ENCODE results near the gene EVPL. TPM values are rescaled to one million over a fixed set of nuclear protein-coding genes. Genes with fewer than 3 reads are reported as not detected.

Gene EVPL
- total and polyA plus RNA-seq, 10 of the 15 experiments (the other 5 are each of a cell fraction or from before 2014, with no cell fraction given): 0.03 TPM; not detected in 9

DNA sequence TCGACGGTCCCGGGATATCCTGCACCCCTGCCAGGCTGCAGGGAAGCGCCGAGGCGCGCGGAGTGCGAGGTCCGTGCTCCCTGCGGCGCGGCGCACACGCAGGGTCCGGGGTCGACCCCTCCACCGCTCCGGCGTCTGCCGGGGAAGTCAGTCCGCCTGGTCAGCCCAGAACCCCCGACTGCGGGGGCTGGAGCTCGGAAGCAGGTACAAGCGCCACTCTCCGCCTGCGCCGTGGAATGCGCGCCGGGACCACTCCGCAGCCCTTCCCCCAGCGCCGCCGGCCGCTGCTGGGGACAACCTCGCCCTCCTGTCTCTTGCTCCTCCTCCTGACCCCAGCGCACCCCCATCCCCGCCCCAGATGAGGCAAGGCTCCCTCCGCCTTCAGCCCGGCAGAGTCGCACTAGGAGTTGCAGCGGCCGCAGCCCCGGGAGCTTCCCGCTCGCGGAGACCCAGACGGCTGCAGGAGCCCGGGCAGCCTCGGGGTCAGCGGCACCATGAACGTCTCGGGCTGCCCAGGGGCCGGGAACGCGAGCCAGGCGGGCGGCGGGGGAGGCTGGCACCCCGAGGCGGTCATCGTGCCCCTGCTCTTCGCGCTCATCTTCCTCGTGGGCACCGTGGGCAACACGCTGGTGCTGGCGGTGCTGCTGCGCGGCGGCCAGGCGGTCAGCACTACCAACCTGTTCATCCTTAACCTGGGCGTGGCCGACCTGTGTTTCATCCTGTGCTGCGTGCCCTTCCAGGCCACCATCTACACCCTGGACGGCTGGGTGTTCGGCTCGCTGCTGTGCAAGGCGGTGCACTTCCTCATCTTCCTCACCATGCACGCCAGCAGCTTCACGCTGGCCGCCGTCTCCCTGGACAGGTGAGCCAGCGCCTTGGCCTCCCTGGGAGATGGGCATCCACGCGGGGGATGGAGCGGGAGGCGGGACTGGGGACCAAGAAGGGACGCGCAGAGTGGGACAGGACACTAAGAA is 47.6 kb upstream of the EVPL start, which contains the start of gene GALR2:
Gene GALR2 (plus strand): TSS at position 392 of the 974 bp plus-strand sequence. CDS start 103 bp downstream, at position 495.
- no peak for DNase-seq (ENCODE audit: low read depth, low spot score)
- RAD21 ChIA-PET (ENCODE audit: unreplicated experiment): no interaction called here
- POLR2A ChIA-PET: no interaction called here
- Histone ChIP-seq H3K79me2 (ENCODE audit: control insufficient read depth, insufficient read depth, low read length) (peaks cover 26% of the 10 kb centered on the region), H3K4me1 (ENCODE audit: control insufficient read depth, insufficient read depth, low read length) (peaks cover 3% of the 10 kb centered on the region; the same call in 1 of the 2 replicates), H3K36me3 (ENCODE audit: control insufficient read depth in 2 of 2, insufficient read depth in 2 of 2, low read length in 1 of 2) (no peaks in the 10 kb centered on the region; a peak in 1 of 4 replicates), H3K9me3 (replicated peaks; ENCODE audit: control insufficient read depth, insufficient read depth, low read length) (no peaks in the 10 kb centered on the region), H3K27ac (ENCODE audit: control insufficient read depth, insufficient read depth) (no peak within 1 kb of the TSS), H3K9ac (ENCODE audit: control insufficient read depth, insufficient read depth, low read length) (no peak within 1 kb of the TSS), H3K4me2 (ENCODE audit: control insufficient read depth, insufficient read depth) (no peak within 1 kb of the TSS), H2AFZ (ENCODE audit: control insufficient read depth, low read depth, low read length) (no peak within 1 kb of the TSS), H3K27me3 (replicated peaks in 1 of 2; ENCODE audit: control insufficient read depth in 2 of 2, insufficient read depth in 2 of 2, low read length in 1 of 2) (peaks cover 7 to 26% of the 10 kb centered on the region in 2 experiments; a peak in 3 of 4 replicates), H3K4me3 (no peak within 1 kb of the TSS), H4K20me1 (ENCODE audit: control insufficient read depth, insufficient read depth) (no peaks in the 10 kb centered on the region)
- SMC1A ChIA-PET (ENCODE audit: uncharacterized antibody, unreplicated experiment): no interaction called here
- FAIRE-seq: no peak
- in situ Hi-C loops (cut with MboI) (no loop called here), intact Hi-C loops (cut with micrococcal nuclease; ENCODE audit: unreplicated experiment) (no loop called here)
- WGBS (ENCODE audit: insufficient coverage, insufficient replicate concordance, low lambda C conversion rate, missing lambda C conversion rate): 43% methylated on average over 76 of the region's 92 CpGs
- no peak for TF ChIP-seq RBBP5 (conservative IDR thresholded peaks at IDR 0.05)
- TF ChIP-seq, protein P1, sequence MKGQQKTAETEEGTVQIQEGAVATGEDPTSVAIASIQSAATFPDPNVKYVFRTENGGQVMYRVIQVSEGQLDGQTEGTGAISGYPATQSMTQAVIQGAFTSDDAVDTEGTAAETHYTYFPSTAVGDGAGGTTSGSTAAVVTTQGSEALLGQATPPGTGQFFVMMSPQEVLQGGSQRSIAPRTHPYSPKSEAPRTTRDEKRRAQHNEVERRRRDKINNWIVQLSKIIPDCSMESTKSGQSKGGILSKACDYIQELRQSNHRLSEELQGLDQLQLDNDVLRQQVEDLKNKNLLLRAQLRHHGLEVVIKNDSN (IDR thresholded peaks at IDR 0.05; ENCODE audit: borderline replicate concordance, extremely low read length, insufficient read depth, low read depth, low read length): no peak
- TF ChIP-seq HDAC6 (IDR thresholded peaks at IDR 0.05; ENCODE audit: unreplicated experiment): peak; percentile 40
- TF ChIP-seq ZZZ3 (IDR thresholded peaks at IDR 0.05; ENCODE audit: control insufficient read depth, insufficient read length, low read depth): no peak
- peak; percentile 50 for TF ChIP-seq SUZ12 (IDR thresholded peaks at IDR 0.05; ENCODE audit: unreplicated experiment)
- TF ChIP-seq, protein P2, sequence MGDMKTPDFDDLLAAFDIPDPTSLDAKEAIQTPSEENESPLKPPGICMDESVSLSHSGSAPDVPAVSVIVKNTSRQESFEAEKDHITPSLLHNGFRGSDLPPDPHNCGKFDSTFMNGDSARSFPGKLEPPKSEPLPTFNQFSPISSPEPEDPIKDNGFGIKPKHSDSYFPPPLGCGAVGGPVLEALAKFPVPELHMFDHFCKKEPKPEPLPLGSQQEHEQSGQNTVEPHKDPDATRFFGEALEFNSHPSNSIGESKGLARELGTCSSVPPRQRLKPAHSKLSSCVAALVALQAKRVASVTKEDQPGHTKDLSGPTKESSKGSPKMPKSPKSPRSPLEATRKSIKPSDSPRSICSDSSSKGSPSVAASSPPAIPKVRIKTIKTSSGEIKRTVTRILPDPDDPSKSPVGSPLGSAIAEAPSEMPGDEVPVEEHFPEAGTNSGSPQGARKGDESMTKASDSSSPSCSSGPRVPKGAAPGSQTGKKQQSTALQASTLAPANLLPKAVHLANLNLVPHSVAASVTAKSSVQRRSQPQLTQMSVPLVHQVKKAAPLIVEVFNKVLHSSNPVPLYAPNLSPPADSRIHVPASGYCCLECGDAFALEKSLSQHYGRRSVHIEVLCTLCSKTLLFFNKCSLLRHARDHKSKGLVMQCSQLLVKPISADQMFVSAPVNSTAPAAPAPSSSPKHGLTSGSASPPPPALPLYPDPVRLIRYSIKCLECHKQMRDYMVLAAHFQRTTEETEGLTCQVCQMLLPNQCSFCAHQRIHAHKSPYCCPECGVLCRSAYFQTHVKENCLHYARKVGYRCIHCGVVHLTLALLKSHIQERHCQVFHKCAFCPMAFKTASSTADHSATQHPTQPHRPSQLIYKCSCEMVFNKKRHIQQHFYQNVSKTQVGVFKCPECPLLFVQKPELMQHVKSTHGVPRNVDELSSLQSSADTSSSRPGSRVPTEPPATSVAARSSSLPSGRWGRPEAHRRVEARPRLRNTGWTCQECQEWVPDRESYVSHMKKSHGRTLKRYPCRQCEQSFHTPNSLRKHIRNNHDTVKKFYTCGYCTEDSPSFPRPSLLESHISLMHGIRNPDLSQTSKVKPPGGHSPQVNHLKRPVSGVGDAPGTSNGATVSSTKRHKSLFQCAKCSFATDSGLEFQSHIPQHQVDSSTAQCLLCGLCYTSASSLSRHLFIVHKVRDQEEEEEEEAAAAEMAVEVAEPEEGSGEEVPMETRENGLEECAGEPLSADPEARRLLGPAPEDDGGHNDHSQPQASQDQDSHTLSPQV (IDR thresholded peaks at IDR 0.05): no peak
- no TSS peak for BruUV-seq (replicated peaks)
- ATAC-seq: no peak
- CTCF ChIA-PET: no interaction called here

Measured in GM12878 (cell line).